ENCODE data around the gene SLIRP. TPM values are rescaled to one million over a fixed set of nuclear protein-coding genes. Genes with fewer than 3 reads are reported as not detected.

SLIRP gene
- total and polyA plus RNA-seq, 5 experiments from 2014 or later = 44.8 to 244 (median 235) TPM

DNA sequence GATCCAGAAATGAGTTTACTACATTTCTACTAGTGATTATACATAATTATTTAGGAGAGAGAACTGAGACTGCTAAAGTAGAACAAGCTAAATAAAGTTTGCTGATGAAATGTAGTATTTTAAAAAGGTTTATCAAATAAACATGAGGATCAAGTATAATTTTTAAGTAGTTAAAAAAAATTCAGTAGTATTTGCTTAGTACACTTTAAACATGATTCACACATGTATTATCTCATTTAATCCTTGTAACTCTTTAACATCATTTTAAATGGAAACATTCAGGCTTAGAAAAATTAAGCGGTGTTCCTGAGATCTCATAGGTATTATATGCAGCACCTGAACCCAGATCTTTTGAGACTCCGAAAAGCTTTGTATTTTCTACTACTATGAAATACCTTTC is 44.4 kb downstream of the SLIRP start:
- H3K4me1 Mint-ChIP-seq = peaks cover 8 to 41% (median 37%) of the 10 kb centered on the region in 4 donors
- POLR2A ChIA-PET = interaction anchor here (0.9 kb wide), 1 partner anchor 9 kb away, joined by 5 read pairs; the partner anchor contains the start of gene SNW1
- H3K9me3 Mint-ChIP-seq = no peaks in the 10 kb centered on the region
- H3K27ac Mint-ChIP-seq = no peak overlapping the region
- no peak overlapping the region for H3K4me3 Mint-ChIP-seq
- ATAC-seq = no peak
- peaks cover 6 to 81% (median 24%) of the 10 kb centered on the region in 3 donors for H3K36me3 Mint-ChIP-seq
- no peaks in the 10 kb centered on the region for H3K27me3 Mint-ChIP-seq
- DNase-seq = no peak

GRCh38 chr14:77752799-77753516 is 45.1 kb downstream of the SLIRP start:
- Mint-ChIP-seq H3K9me3 (no peaks in the 10 kb centered on the region), H3K36me3 (peaks cover 6 to 82% (median 24%) of the 10 kb centered on the region in 3 donors), H3K4me3 (peak overlapping the region in 4 of 10 donors; percentile 2 to 39 (median 30)), H3K27ac (peak overlapping the region in 3 of 10 donors; percentile 24 to 50 (median 41)), H3K27me3 (no peaks in the 10 kb centered on the region), H3K4me1 (peaks cover 14 to 48% (median 44%) of the 10 kb centered on the region in 4 donors)
- DNase-seq (no peak), ATAC-seq (no peak)
- POLR2A ChIA-PET = interaction anchor here (0.9 kb wide), 1 partner anchor 8 kb away, joined by 5 read pairs; the partner anchor contains the start of gene SNW1

DNA sequence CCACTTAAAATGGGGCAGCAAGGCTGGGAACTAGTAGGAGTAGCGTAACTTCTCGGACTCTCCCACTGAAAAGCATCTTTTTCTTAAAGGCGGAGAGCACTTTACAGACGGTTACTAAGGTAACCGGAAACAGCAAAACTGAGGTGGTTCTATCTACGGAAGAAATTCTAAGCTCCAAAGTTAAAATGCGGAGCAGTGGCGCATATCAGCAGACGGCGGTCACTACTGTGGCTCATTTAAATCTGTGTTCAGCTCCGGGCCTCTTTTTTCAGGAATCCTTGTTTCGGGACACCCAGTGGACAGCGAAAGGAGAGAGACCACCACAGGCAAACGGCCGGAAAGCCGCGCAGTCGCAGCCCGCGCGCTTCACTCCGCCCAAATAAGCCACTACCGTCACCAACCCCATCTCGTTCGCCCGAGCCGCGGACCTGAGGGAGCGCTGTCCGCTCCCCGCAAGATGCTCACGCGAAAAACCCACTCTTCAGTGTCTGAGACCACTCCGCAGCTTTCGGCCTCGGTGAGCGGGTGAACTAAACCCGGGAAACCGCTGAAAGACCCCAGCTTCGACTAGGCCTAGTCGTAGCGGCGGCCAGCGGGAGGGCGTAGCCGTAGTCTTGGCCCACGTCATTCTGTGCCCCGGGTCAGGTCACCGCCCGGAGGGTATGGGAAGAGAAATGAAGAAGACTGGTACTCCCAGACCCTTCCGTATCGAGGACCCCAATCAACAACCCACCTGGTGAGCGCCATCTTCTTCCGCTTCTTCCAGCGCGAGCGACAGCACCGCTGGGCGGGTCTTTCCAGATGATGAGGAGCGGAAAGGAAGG is 52.7 kb downstream of the SLIRP start, which contains the start of gene SNW1:
TSS of gene SNW1 (minus strand) at position 776 of the 824 bp plus-strand sequence. CDS start at position 747, 29 bp downstream.
- Mint-ChIP-seq H3K27ac (peak within 1 kb of the TSS; percentile 94 to 99 (median 99)), H3K9me3 (no peaks in the 10 kb centered on the region), H3K4me3 (peak within 1 kb of the TSS; percentile 93 to 98 (median 96)), H3K4me1 (peaks cover 17 to 52% (median 42%) of the 10 kb centered on the region in 4 donors), H3K36me3 (peaks cover 0 to 21% (median 1%) of the 10 kb centered on the region in 3 donors), H3K27me3 (no peaks in the 10 kb centered on the region)
- POLR2A ChIA-PET = interaction anchor here (0.5 to 2.3 kb wide), 8 partner anchors 8 to 439 kb away, joined by 3 to 15 read pairs (median 4); partner anchors contain the start of genes ADCK1, ALKBH1, GSTZ1 and POMT2
- DNase-seq (peak; percentile 82 to 96 (median 90)), ATAC-seq (peak; percentile 89)

DNA sequence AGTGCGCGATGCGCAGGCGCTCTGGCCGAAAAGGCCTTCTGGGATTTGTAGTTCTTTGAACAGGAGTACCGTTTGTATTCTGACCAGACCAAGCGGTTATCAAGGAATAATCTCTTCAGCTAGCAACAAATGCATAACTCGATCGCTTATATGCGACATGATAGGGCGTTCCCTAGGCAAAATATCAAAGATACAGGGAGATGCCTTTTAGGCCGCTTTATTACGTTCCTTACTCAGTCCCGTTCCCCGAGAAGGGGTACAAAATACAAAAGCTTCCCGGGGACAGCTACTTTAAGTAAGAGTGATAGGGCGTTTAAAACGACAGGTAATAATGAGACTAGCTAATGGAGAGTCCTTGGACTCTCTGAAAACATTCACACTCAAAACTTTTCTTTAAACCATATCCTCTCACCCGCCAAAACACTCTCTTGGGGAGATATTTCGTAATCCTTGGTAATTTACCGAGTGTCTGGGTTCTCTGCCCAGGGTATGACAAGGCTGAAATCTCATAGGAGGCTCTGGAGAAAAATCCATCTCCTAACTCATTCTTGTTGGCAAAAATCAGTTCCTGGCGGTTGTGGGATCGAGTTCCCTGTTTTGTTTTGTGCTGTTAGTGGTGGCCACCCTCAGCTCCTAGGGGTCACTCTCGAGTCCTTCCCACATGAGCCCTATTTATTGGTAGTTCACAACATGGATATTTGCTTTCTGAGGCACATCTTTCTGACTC is 53.5 kb downstream of the SLIRP start:
- Mint-ChIP-seq H3K9me3 (no peaks in the 10 kb centered on the region), H3K27me3 (no peaks in the 10 kb centered on the region), H3K4me3 (peak overlapping the region; percentile 93 to 98 (median 96)), H3K36me3 (peaks cover 0 to 14% (median 2%) of the 10 kb centered on the region in 3 donors), H3K4me1 (peaks cover 17 to 45% (median 38%) of the 10 kb centered on the region in 4 donors), H3K27ac (peak overlapping the region; percentile 94 to 99 (median 99))
- DNase-seq (no peak), ATAC-seq (peak; percentile 18 to 29)
- POLR2A ChIA-PET = interaction anchor here (0.6 to 2.3 kb wide), 7 partner anchors 9 to 384 kb away, joined by 3 to 15 read pairs (median 5); partner anchors contain the start of genes ADCK1, ALKBH1, SAMD15 and SLIRP

- DNase-seq (no peak), ATAC-seq (no peak)
- H3K27ac Mint-ChIP-seq = no peak overlapping the region
- H3K4me1 Mint-ChIP-seq = peaks cover 9 to 30% (median 22%) of the 10 kb centered on the region in 4 donors
- no peaks in the 10 kb centered on the region for H3K9me3 Mint-ChIP-seq
- peaks cover 0 to 5% (median 2%) of the 10 kb centered on the region in 3 donors for H3K36me3 Mint-ChIP-seq
- POLR2A ChIA-PET = no interaction called here
- H3K4me3 Mint-ChIP-seq = no peak overlapping the region
- H3K27me3 Mint-ChIP-seq = no peaks in the 10 kb centered on the region
Observed at GRCh38 chr14:77763316-77763715, 55.4 kb downstream of the SLIRP start.

DNA sequence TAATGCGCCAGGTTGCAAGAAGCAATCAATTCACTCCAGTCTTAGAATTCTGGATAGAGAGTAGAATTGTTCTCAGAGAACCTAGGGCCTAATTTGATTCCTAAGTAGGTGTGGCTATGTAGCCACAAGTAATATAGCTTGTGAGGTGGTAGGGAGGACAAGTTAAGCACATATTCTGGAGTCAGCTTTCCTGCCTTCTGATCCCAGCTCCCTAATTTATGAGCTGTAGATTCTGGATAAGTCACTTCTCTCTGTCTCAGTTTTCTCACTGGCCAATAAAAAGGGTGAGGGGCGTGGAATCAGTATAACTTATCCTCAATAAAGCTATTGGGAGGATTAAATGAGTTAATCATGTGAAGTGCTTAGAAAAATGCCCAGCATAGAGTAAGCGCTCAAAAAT is 56.1 kb downstream of the SLIRP start:
- H3K36me3 Mint-ChIP-seq = peaks cover 0 to 2% (median 0%) of the 10 kb centered on the region in 3 donors
- no peak overlapping the region for H3K4me3 Mint-ChIP-seq
- POLR2A ChIA-PET = interaction anchor here (1.0 kb wide), 1 partner anchor 36 kb away, joined by 3 read pairs; the partner anchor contains the start of gene ADCK1
- H3K27me3 Mint-ChIP-seq = no peaks in the 10 kb centered on the region
- H3K27ac Mint-ChIP-seq = no peak overlapping the region
- peaks cover 4 to 23% (median 15%) of the 10 kb centered on the region in 4 donors for H3K4me1 Mint-ChIP-seq
- DNase-seq (no peak), ATAC-seq (no peak)
- H3K9me3 Mint-ChIP-seq = no peaks in the 10 kb centered on the region

Other genes starting within 250 kb of the SLIRP start
- gene ISM2, start 209.3 kb upstream of the SLIRP start, total RNA-seq = not detected
- not detected for gene ISM2, start 209.3 kb upstream of the SLIRP start, polyA plus RNA-seq
- 10 to 100 TPM; 22.6 to 26.0 TPM for gene SPTLC2, start 91.5 kb upstream of the SLIRP start, total RNA-seq
- gene SPTLC2, start 91.5 kb upstream of the SLIRP start, polyA plus RNA-seq = 10 to 100 TPM; 10.0 to 11.8 (median 11.2) TPM
- gene ALKBH1, start 80 bp upstream of the SLIRP start, total RNA-seq = 10 to 100 TPM; 19.0 to 20.8 TPM
- gene ALKBH1, start 80 bp upstream of the SLIRP start, polyA plus RNA-seq = 1 to 10 TPM; 3.9 to 7.0 (median 4.4) TPM
- 100 to 1,000 TPM in 1 of 2 experiments, 10 to 100 TPM in 1; 96.6 to 108 TPM for gene SNW1, start 53.1 kb downstream of the SLIRP start, total RNA-seq
- 10 to 100 TPM; 60.4 to 69.5 (median 61.9) TPM for gene SNW1, start 53.1 kb downstream of the SLIRP start, polyA plus RNA-seq
- 1 to 10 TPM; 7.0 to 7.3 TPM for gene ADCK1, start 92.0 kb downstream of the SLIRP start, total RNA-seq
- 1 to 10 TPM; 5.2 to 7.0 (median 6.8) TPM for gene ADCK1, start 92.0 kb downstream of the SLIRP start, polyA plus RNA-seq